HCT116 (cell line): ENCODE results near the gene ECSCR. TPM values are rescaled to one million over a fixed set of nuclear protein-coding genes. Genes with fewer than 3 reads are reported as not detected.

Source experiments
- ATAC-seq: fragments of 200-7000 bp; cut with Tn5 transposase; 2 replicates; pipeline ENCODE4 v1.9.1; 2020; ENCODE audit warnings: mild to moderate bottlenecking, moderate library complexity
- BruUV-seq: library from RNA; stranded (reverse); fragments of 400-500 nt; replicated peaks from 2 replicates; lab custom pipeline; 2021; lab: Mats Ljungman, UMichigan
- CTCF ChIA-PET: fragments of 300-600 bp; sonication (Branson Sonifier 250); formaldehyde crosslinking; loops from one replicate; lab custom pipeline; 2021; ENCODE audit warnings: antibody characterized with exemption; lab: Charles Lee
- POLR2A ChIA-PET: fragments of 300-600, 350-600 bp; sonication (Branson Sonifier 250); formaldehyde crosslinking; loops from one replicate; lab custom pipeline; 2021; ENCODE audit warnings: antibody characterized with exemption; lab: Charles Lee
- RAD21 ChIA-PET, 2 experiments: fragments of 300-600 bp; sonication (Branson Sonifier 250); formaldehyde crosslinking; loops; one replicate each; lab custom pipeline; 2023; ENCODE audit warnings: low total read pairs in 2 of 2; ENCODE audit not compliant: uncharacterized antibody in 2 of 2, unreplicated experiment in 2 of 2, low non-redundant PET in 1 of 2; lab: Charles Lee
- DNase-seq: peaks from one replicate; pipeline ENCODE4 v3.0.0-alpha.2; 2010; ENCODE audit warnings: low read depth, low spot score
- H2AFZ ChIP-seq: fragments of 200-600 bp; shearing (Covaris generic), sonication (generic); 2 replicates; pipeline ENCODE4 v1.6.1; 2017; ENCODE audit warnings: low read depth, mixed run types, mixed read lengths, antibody characterized with exemption, low read length; ENCODE audit not compliant: poor library complexity, severe bottlenecking
- H3K27ac ChIP-seq: 2 replicates; pipeline ENCODE4 v1.5.1; 2012; ENCODE audit warnings: low read depth, low read length
- H3K27me3 ChIP-seq: fragments of 200-600 bp; sonication (generic); 2 replicates; pipeline ENCODE4 v1.6.1; 2016; ENCODE audit warnings: mixed run types, low read length, mixed read lengths; ENCODE audit not compliant: insufficient read depth
- H3K36me3 ChIP-seq, 2 experiments: fragments of 200-500 bp in 1 of 2; fragments of 200-600 bp in 1 of 2; sonication (Bioruptor generic) in 1 of 2; sonication (generic) in 1 of 2; 2 replicates each; pipeline versions ENCODE4 v1.5.1 to v1.6.1; 2014 to 2016; ENCODE audit warnings: low read length in 2 of 2, inconsistent platforms in 1 of 2, mixed read lengths in 1 of 2, mixed run types in 1 of 2; ENCODE audit not compliant: insufficient read depth in 2 of 2, control insufficient read depth in 1 of 2
- H3K4me1 ChIP-seq, 2 experiments: fragments of 200-600 bp in 1 of 2; sonication (generic) in 1 of 2; 2 replicates each; pipeline versions ENCODE4 v1.5.1 to v1.6.1; 2012 to 2017; ENCODE audit warnings: low read length in 2 of 2, inconsistent platforms in 1 of 2, mild to moderate bottlenecking in 1 of 2, mixed read lengths in 1 of 2, mixed run types in 1 of 2, moderate library complexity in 1 of 2; ENCODE audit not compliant: insufficient read depth in 2 of 2, control insufficient read depth in 1 of 2
- H3K4me2 ChIP-seq: fragments of 200-600 bp; sonication (generic); 2 replicates; pipeline ENCODE4 v1.6.1; 2017; ENCODE audit warnings: mixed run types, low read length, mixed read lengths
- H3K4me3 ChIP-seq, 2 experiments: fragments of 200-600 bp in 1 of 2; sonication (generic) in 1 of 2; replicated peaks in 1 of 2; 2 replicates each; pipeline ENCODE4 v1.5.1; 2011 to 2016; ENCODE audit warnings: low read length in 2 of 2, control low read depth in 1 of 2, low read depth in 1 of 2, mild to moderate bottlenecking in 1 of 2, mixed read lengths in 1 of 2, mixed run types in 1 of 2
- H3K79me2 ChIP-seq: fragments of 200-600 bp; sonication (generic); 2 replicates; pipeline ENCODE4 v1.6.1; 2017; ENCODE audit warnings: mild to moderate bottlenecking, mixed run types, low read length, moderate library complexity, mixed read lengths; ENCODE audit not compliant: insufficient read depth
- H3K9ac ChIP-seq: fragments of 200-600 bp; sonication (generic); 2 replicates; pipeline ENCODE4 v1.6.1; 2016; ENCODE audit warnings: low read length, mixed read lengths
- H3K9me2 ChIP-seq: fragments of 200-600 bp; sonication (generic), shearing (Covaris generic); 2 replicates; pipeline ENCODE4 v1.6.1; 2017; ENCODE audit warnings: mixed run types, mild to moderate bottlenecking, moderate library complexity; ENCODE audit not compliant: insufficient read depth
- H3K9me3 ChIP-seq, 2 experiments: fragments of 200-500 bp in 1 of 2; fragments of 200-600 bp in 1 of 2; sonication (Bioruptor generic) in 1 of 2; sonication (generic) in 1 of 2; 2 replicates each; pipeline ENCODE4 v1.6.1; 2014 to 2017; ENCODE audit warnings: low read length in 2 of 2, mixed read lengths in 2 of 2, inconsistent platforms in 1 of 2, low read depth in 1 of 2, mild to moderate bottlenecking in 1 of 2, mixed run types in 1 of 2, moderate library complexity in 1 of 2; ENCODE audit not compliant: control insufficient read depth in 1 of 2, insufficient read depth in 1 of 2
- H4K20me1 ChIP-seq: fragments of 200-600 bp; sonication (generic), shearing (Covaris generic); 2 replicates; pipeline ENCODE4 v1.6.1; 2017; ENCODE audit warnings: mixed run types, mild to moderate bottlenecking, moderate library complexity; ENCODE audit not compliant: insufficient read depth
- CBX3 ChIP-seq: IDR thresholded peaks from 2 replicates; pipeline ENCODE4 v1.6.1; 2012; ENCODE audit warnings: low read depth
- CEBPB ChIP-seq: IDR thresholded peaks from 2 replicates; pipeline ENCODE4 v1.6.1; 2012; ENCODE audit warnings: low read depth
- EGR1 ChIP-seq: IDR thresholded peaks from 2 replicates; pipeline ENCODE4 v1.6.1; 2012; ENCODE audit warnings: low read depth
- ELF1 ChIP-seq: IDR thresholded peaks from 2 replicates; pipeline ENCODE4 v1.6.1; 2012; ENCODE audit warnings: low read depth, borderline replicate concordance
- EZH2 ChIP-seq: fragments of 200-600 bp; sonication (generic); IDR thresholded peaks from 2 replicates; pipeline ENCODE4 v1.6.1; 2017; ENCODE audit warnings: antibody characterized with exemption, mixed run types
- FOSL1 ChIP-seq: IDR thresholded peaks from 2 replicates; pipeline ENCODE4 v1.6.1; 2012; ENCODE audit warnings: low read depth
- JUND ChIP-seq: IDR thresholded peaks from 2 replicates; pipeline ENCODE4 v1.6.1; 2012
- POLR2A ChIP-seq: IDR thresholded peaks from 2 replicates; pipeline ENCODE4 v1.7.0; 2011; ENCODE audit warnings: borderline replicate concordance; ENCODE audit not compliant: insufficient read depth, insufficient read length; ENCODE audit errors: extremely low read depth
- POLR2AphosphoS5 ChIP-seq: IDR thresholded peaks from 2 replicates; pipeline ENCODE4 v1.6.1; 2011; ENCODE audit warnings: mild to moderate bottlenecking, low read depth, low read length, moderate library complexity
- RAD21 ChIP-seq: IDR thresholded peaks from 2 replicates; pipeline ENCODE4 v1.6.1; 2012; ENCODE audit warnings: low read depth, mild to moderate bottlenecking
- SIN3A ChIP-seq: IDR thresholded peaks from 2 replicates; pipeline ENCODE4 v1.6.1; 2012; ENCODE audit warnings: low read depth
- SP1 ChIP-seq: IDR thresholded peaks from 2 replicates; pipeline ENCODE4 v1.6.1; 2012; ENCODE audit warnings: low read depth
- YY1 ChIP-seq: IDR thresholded peaks from 2 replicates; pipeline ENCODE4 v1.6.1; 2011; ENCODE audit warnings: low read length, low read depth, moderate library complexity, mild to moderate bottlenecking; ENCODE audit not compliant: insufficient replicate concordance; ENCODE audit errors: extremely low read depth
- ZNF274 ChIP-seq: fragments of 200-500 bp; sonication (Bioruptor generic); IDR thresholded peaks from 2 replicates; pipeline ENCODE4 v1.6.1; 2014; ENCODE audit warnings: mild to moderate bottlenecking, low read depth, low read length, inconsistent platforms
- intact Hi-C: fragments of 100-400 bp; cut with micrococcal nuclease; formaldehyde crosslinking; loops from 2 replicates; pipeline ENCODE4 v1.10.0; 2022
- total RNA-seq: library from RNA; stranded (reverse); gene quantifications from one replicate; pipeline ENCODE4 v1.2.1, GENCODE V29; 2021; ENCODE audit not compliant: unreplicated experiment
- TF ChIP-seq, protein P1 (sequence below): IDR thresholded peaks from 2 replicates; pipeline ENCODE4 v1.6.1; 2011; ENCODE audit warnings: mild to moderate bottlenecking, low read length, moderate library complexity; ENCODE audit not compliant: insufficient replicate concordance; ENCODE audit errors: extremely low read depth
- TF ChIP-seq, protein P2 (sequence below): IDR thresholded peaks from 2 replicates; pipeline ENCODE4 v1.6.1; 2012; ENCODE audit warnings: low read depth
- TF ChIP-seq, protein P3 (sequence below): IDR thresholded peaks from 2 replicates; pipeline ENCODE4 v1.6.1; 2012

ECSCR gene
- total RNA-seq, 1 experiment from 2014 or later = not detected

DNA sequence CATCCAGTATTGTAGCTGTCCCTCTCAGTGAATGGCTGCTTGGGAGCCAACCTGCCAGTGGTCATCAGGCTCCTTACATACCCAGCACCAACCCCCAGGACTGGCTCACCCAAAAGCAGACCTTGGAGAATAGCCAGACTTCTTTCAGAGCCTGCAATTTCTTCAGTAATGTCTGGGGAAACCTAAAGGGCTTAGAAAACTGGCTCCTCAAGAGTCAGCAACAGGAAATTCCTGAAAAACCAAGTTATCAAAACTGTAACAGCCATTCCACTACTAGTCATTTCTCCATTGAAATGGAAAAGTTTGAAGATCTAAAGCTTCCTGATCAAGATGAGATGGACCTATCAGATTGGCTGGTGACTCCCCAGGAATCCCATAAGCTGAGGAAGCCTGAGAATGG, 32.3 kb upstream of the ECSCR start (continued):
- TF ChIP-seq FOSL1 = no peak
- no peak for TF ChIP-seq JUND
- TF ChIP-seq, protein P1, sequence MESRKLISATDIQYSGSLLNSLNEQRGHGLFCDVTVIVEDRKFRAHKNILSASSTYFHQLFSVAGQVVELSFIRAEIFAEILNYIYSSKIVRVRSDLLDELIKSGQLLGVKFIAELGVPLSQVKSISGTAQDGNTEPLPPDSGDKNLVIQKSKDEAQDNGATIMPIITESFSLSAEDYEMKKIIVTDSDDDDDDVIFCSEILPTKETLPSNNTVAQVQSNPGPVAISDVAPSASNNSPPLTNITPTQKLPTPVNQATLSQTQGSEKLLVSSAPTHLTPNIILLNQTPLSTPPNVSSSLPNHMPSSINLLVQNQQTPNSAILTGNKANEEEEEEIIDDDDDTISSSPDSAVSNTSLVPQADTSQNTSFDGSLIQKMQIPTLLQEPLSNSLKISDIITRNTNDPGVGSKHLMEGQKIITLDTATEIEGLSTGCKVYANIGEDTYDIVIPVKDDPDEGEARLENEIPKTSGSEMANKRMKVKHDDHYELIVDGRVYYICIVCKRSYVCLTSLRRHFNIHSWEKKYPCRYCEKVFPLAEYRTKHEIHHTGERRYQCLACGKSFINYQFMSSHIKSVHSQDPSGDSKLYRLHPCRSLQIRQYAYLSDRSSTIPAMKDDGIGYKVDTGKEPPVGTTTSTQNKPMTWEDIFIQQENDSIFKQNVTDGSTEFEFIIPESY = no peak
- TF ChIP-seq POLR2A = no peak
- TF ChIP-seq ZNF274 = no peak
- TF ChIP-seq RAD21 = no peak
- TF ChIP-seq SP1 = no peak
- TF ChIP-seq CEBPB = no peak
- no peak for TF ChIP-seq EGR1

DNA sequence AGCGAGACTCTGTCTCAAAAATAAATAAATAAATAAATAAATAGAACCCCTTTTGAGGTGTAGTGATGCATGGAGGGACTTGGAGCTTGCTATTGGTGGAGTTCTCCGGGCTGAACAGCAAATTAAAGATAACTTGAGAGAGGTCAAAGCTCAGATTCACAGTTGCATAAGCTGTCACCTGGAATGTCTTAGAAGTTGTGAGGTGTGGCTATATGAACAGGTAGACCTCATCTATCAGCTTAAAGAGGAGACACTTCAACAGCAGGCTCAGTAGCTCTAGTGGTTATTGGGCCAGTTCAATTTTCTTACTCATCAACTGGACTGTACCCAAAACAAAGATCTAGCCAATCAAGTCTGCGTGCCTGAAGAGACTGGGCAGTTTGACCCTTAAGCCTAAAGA, 31.7 kb upstream of the ECSCR start:
- POLR2A ChIA-PET = interaction anchor here (2.2 kb wide), 1 partner anchor 12 kb away, joined by 6 read pairs; the partner anchor contains the start of gene STING1
- H3K4me2 ChIP-seq = no peak overlapping the region
- TF ChIP-seq EGR1 (no peak), ELF1 (no peak), RAD21 (no peak), SIN3A (no peak), CEBPB (no peak), EZH2 (no peak), POLR2A (no peak), POLR2AphosphoS5 (no peak), CBX3 (no peak), YY1 (no peak)
- TF ChIP-seq, protein P2, sequence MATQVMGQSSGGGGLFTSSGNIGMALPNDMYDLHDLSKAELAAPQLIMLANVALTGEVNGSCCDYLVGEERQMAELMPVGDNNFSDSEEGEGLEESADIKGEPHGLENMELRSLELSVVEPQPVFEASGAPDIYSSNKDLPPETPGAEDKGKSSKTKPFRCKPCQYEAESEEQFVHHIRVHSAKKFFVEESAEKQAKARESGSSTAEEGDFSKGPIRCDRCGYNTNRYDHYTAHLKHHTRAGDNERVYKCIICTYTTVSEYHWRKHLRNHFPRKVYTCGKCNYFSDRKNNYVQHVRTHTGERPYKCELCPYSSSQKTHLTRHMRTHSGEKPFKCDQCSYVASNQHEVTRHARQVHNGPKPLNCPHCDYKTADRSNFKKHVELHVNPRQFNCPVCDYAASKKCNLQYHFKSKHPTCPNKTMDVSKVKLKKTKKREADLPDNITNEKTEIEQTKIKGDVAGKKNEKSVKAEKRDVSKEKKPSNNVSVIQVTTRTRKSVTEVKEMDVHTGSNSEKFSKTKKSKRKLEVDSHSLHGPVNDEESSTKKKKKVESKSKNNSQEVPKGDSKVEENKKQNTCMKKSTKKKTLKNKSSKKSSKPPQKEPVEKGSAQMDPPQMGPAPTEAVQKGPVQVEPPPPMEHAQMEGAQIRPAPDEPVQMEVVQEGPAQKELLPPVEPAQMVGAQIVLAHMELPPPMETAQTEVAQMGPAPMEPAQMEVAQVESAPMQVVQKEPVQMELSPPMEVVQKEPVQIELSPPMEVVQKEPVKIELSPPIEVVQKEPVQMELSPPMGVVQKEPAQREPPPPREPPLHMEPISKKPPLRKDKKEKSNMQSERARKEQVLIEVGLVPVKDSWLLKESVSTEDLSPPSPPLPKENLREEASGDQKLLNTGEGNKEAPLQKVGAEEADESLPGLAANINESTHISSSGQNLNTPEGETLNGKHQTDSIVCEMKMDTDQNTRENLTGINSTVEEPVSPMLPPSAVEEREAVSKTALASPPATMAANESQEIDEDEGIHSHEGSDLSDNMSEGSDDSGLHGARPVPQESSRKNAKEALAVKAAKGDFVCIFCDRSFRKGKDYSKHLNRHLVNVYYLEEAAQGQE = no peak
- TF ChIP-seq, protein P3, sequence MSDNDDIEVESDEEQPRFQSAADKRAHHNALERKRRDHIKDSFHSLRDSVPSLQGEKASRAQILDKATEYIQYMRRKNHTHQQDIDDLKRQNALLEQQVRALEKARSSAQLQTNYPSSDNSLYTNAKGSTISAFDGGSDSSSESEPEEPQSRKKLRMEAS = no peak
- TF ChIP-seq, protein P1 = no peak

More for the DNA sequence above, 31.7 kb upstream of the ECSCR start:
- H3K4me1 ChIP-seq = peaks cover 9 to 30% of the 10 kb centered on the region in 2 experiments
- BruUV-seq = no TSS peak
- H3K27me3 ChIP-seq = no peaks in the 10 kb centered on the region
- H2AFZ ChIP-seq = no peak overlapping the region
- H3K9ac ChIP-seq = no peak overlapping the region
- CTCF ChIA-PET = no interaction called here
- H4K20me1 ChIP-seq = no peaks in the 10 kb centered on the region
- no peaks in the 10 kb centered on the region for H3K9me3 ChIP-seq
- no peak overlapping the region for H3K4me3 ChIP-seq
- no peak for DNase-seq
- ATAC-seq = no peak
- intact Hi-C loops = no loop called here
- H3K9me2 ChIP-seq = no peaks in the 10 kb centered on the region
- no peak overlapping the region for H3K27ac ChIP-seq
- no peaks in the 10 kb centered on the region for H3K36me3 ChIP-seq
- RAD21 ChIA-PET = no interaction called here
- H3K79me2 ChIP-seq = no peaks in the 10 kb centered on the region
